H54 (cell line): Measurements from ENCODE around the gene PCDH9.
"Not testable (repeated sequence)": the region's sequence is repeated elsewhere in the genome, so short reads cannot be mapped to it uniquely, and the experiment has no call there.

Source experiments
- DNase-seq: peaks from one replicate; pipeline ENCODE4 v3.0.0; 2011; ENCODE audit warnings: low spot score, mixed read lengths; ENCODE audit not compliant: insufficient read length
- FAIRE-seq: peaks from 3 replicates; lab custom pipeline; 2011; peaks lifted over from hg19 to GRCh38; lab: Jason Lieb, UNC
- POLR2A ChIP-seq: IDR thresholded peaks from 2 replicates; pipeline ENCODE4 v1.6.1; 2011; ENCODE audit warnings: low read depth, mild to moderate bottlenecking, low read length

Gene PCDH9

GRCh38 chr13:66803808-66804456 lies 426.2 kb downstream of the PCDH9 start:
- no peak for DNase-seq
- FAIRE-seq, result no peak
- no peak for TF ChIP-seq POLR2A

GRCh38 chr13:66803013-66803807 lies 426.9 kb downstream of the PCDH9 start:
- FAIRE-seq (no peak), DNase-seq (no peak)
- no peak for TF ChIP-seq POLR2A

DNA sequence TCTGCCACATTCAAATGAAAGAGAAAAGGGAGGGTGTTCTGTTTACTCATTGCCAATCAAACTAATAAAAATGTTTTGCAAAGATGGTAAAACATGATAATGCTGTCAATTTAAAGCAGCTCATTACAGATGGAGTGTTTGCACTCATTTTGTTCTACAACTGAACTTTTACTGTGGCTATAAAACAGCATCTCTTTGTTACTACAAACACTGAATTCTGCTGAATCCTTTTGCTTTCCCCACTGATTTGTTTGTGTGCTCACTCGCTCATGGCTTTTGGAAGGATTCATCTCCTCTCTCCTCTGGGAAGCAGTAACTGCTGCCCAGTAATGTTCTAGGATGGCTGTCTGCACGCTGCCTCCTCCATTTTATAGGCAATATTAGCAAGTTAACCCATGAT lies 434.5 kb downstream of the PCDH9 start:
- TF ChIP-seq POLR2A, result no peak
- no peak for FAIRE-seq
- DNase-seq, result no peak

GRCh38 chr13:66794340-66795031 lies 435.6 kb downstream of the PCDH9 start:
- no peak for DNase-seq
- TF ChIP-seq POLR2A, result no peak
- no peak for FAIRE-seq

GRCh38 chr13:66790861-66791260 lies 439.3 kb downstream of the PCDH9 start:
- FAIRE-seq (no peak), DNase-seq (no peak)
- TF ChIP-seq POLR2A, result no peak

GRCh38 chr13:66781241-66781640 lies 448.9 kb downstream of the PCDH9 start:
- TF ChIP-seq POLR2A, result no peak
- FAIRE-seq, result no peak
- no peak for DNase-seq

GRCh38 chr13:66780814-66781213 lies 449.3 kb downstream of the PCDH9 start:
- TF ChIP-seq POLR2A, result no peak
- no peak for DNase-seq
- FAIRE-seq, result no peak

DNA sequence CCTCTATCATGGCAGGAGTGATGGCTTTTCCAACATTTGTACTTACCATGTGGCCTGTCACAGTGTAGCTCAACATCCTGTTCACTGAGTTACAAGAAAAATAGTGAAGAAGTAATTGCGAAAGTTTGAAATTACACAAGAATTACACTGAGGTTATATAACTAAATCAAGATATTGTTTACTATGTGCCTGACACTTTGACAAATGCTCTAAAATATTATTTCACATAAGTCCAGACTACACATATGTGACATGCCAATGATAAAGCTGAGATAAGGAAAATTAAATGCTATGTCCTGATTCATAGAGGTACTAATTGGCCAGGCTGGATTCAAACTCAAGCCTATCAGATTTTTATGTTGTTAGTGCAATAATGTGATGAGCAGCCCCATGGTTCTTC lies 451.7 kb downstream of the PCDH9 start:
- TF ChIP-seq POLR2A, result no peak
- DNase-seq, result no peak

GRCh38 chr13:66775196-66775595 lies 454.9 kb downstream of the PCDH9 start:
- FAIRE-seq (no peak), DNase-seq (no peak)
- no peak for TF ChIP-seq POLR2A

More for the DNA sequence above, 451.7 kb downstream of the PCDH9 start:
- FAIRE-seq, result no peak

- DNase-seq (no peak), FAIRE-seq (no peak)
- TF ChIP-seq POLR2A, result no peak
Measured at GRCh38 chr13:66774046-66774445, 456.1 kb downstream of the PCDH9 start.

- FAIRE-seq, result no peak
- no peak for DNase-seq
- no peak for TF ChIP-seq POLR2A
Measured at GRCh38 chr13:66765559-66765958, 464.6 kb downstream of the PCDH9 start.

- not testable (repeated sequence) for FAIRE-seq, DNase-seq
Measured at GRCh38 chr13:66760678-66761077, 469.5 kb downstream of the PCDH9 start.

GRCh38 chr13:66759919-66760318 lies 470.2 kb downstream of the PCDH9 start:
- TF ChIP-seq POLR2A, result no peak
- FAIRE-seq (no peak), DNase-seq (no peak)

- FAIRE-seq, result no peak
- DNase-seq, result no peak
- no peak for TF ChIP-seq POLR2A
Measured at GRCh38 chr13:66751691-66752090, 478.4 kb downstream of the PCDH9 start.

DNA sequence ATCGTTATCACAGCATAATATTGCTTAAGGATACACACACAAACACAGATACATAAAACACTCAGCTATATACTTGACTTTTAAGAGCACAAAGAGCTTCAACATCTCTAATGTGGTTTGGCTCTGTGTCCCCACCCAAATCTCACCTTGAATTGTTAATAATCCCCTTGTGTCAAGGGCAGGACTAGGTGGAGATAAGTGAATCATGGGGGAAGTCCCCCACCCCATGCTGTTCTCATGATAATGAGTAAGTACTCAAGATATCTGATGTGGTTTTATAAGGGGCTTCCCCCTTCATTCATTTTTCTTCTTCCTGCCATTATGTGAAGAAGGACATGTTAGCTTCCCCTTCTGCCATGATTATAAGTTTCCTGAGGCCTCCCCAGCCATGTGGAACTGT lies 481.4 kb downstream of the PCDH9 start:
- FAIRE-seq (no peak), DNase-seq (no peak)
- TF ChIP-seq POLR2A, result no peak
